ENCODE measurements around the gene TLR8. TPM values are rescaled to one million over a fixed set of nuclear protein-coding genes. Genes with fewer than 3 reads are reported as not detected.

Gene TLR8
- polyA plus RNA-seq (2012; ENCODE audit: insufficient read length, low read depth) = not detected

DNA sequence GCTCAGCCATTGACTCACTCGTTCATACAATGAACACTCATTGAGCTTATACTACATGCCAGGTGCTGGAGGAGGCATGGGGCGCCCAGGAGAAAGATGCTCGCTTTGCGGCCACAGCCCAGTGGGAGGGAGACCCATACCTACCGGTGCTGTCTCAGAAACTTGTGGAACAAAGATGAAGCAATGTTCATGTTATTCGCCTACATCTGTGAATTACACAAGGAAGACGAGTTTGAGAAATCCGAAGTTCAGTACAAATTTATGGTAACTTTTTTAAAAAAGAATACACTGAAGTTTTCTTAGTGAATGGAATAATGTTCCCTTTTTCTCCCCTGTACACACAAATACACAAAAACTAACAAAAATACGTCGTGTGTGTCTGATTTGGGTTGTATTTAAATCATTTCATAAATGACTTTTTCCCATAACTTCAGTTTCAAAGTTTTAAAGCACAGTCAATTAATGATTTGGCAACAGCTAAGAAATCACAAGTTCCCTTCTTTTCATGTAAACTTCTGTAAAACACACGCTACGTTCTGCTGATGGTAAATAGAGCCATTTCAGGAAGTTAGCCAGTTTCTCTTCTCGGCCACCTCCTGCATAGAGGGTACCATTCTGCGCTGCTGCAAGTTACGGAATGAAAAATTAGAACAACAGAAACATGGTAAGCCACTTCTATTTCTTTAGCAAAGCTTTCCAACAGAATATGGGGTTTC is at the start of gene TLR8:
TSS of gene TLR8 (plus strand) at position 575 of the 716 bp plus-strand sequence. CDS start at position 662, 87 bp downstream.
- TF ChIP-seq SIN3A (IDR thresholded peaks at IDR 0.05; ENCODE audit: borderline replicate concordance, insufficient read depth, low read length) (no peak), TAF1 (IDR thresholded peaks at IDR 0.05; ENCODE audit: borderline replicate concordance, insufficient read depth, low read length) (no peak), FOXP2 (optimal IDR thresholded peaks at IDR 0.05; ENCODE audit: borderline replicate concordance, extremely low read depth, extremely low read length, insufficient read depth) (no peak), POLR2AphosphoS5 (IDR thresholded peaks at IDR 0.05; ENCODE audit: low read depth, low read length) (no peak)
- TF ChIP-seq, protein P1, sequence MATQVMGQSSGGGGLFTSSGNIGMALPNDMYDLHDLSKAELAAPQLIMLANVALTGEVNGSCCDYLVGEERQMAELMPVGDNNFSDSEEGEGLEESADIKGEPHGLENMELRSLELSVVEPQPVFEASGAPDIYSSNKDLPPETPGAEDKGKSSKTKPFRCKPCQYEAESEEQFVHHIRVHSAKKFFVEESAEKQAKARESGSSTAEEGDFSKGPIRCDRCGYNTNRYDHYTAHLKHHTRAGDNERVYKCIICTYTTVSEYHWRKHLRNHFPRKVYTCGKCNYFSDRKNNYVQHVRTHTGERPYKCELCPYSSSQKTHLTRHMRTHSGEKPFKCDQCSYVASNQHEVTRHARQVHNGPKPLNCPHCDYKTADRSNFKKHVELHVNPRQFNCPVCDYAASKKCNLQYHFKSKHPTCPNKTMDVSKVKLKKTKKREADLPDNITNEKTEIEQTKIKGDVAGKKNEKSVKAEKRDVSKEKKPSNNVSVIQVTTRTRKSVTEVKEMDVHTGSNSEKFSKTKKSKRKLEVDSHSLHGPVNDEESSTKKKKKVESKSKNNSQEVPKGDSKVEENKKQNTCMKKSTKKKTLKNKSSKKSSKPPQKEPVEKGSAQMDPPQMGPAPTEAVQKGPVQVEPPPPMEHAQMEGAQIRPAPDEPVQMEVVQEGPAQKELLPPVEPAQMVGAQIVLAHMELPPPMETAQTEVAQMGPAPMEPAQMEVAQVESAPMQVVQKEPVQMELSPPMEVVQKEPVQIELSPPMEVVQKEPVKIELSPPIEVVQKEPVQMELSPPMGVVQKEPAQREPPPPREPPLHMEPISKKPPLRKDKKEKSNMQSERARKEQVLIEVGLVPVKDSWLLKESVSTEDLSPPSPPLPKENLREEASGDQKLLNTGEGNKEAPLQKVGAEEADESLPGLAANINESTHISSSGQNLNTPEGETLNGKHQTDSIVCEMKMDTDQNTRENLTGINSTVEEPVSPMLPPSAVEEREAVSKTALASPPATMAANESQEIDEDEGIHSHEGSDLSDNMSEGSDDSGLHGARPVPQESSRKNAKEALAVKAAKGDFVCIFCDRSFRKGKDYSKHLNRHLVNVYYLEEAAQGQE (IDR thresholded peaks at IDR 0.05; ENCODE audit: insufficient read depth in 1 of 2, low read depth in 2 of 2, low read length in 2 of 2) = no peak

DNA sequence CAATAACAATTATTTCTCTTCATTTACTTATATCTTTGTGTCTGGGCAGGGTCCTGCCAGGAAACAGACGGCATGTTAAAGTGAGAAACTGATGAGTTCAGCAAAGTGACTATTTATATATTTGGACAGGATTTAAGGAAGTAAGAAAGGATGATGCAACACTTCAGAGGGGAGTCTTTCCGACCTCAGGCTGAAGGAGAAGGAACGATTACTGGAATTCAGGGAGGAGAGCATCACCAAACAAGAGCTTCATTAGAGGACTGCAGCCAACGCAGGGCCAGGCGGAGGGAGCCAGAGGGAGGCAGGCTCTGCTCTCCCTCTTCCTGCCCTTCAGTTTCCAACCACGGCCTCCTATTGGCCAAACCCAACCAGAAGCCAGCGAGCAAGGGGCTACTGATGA is 41.1 kb upstream of the TLR8 start:
- no peak for TF ChIP-seq SIN3A (IDR thresholded peaks at IDR 0.05; ENCODE audit: borderline replicate concordance, insufficient read depth, low read length)
- TF ChIP-seq FOXP2 (optimal IDR thresholded peaks at IDR 0.05; ENCODE audit: borderline replicate concordance, extremely low read depth, extremely low read length, insufficient read depth) = no peak
- no peak for TF ChIP-seq TAF1 (IDR thresholded peaks at IDR 0.05; ENCODE audit: borderline replicate concordance, insufficient read depth, low read length)
- no peak for TF ChIP-seq POLR2AphosphoS5 (IDR thresholded peaks at IDR 0.05; ENCODE audit: low read depth, low read length)
- TF ChIP-seq, protein P1 (IDR thresholded peaks at IDR 0.05; ENCODE audit: insufficient read depth in 1 of 2, low read depth in 2 of 2, low read length in 2 of 2) = no peak

DNA sequence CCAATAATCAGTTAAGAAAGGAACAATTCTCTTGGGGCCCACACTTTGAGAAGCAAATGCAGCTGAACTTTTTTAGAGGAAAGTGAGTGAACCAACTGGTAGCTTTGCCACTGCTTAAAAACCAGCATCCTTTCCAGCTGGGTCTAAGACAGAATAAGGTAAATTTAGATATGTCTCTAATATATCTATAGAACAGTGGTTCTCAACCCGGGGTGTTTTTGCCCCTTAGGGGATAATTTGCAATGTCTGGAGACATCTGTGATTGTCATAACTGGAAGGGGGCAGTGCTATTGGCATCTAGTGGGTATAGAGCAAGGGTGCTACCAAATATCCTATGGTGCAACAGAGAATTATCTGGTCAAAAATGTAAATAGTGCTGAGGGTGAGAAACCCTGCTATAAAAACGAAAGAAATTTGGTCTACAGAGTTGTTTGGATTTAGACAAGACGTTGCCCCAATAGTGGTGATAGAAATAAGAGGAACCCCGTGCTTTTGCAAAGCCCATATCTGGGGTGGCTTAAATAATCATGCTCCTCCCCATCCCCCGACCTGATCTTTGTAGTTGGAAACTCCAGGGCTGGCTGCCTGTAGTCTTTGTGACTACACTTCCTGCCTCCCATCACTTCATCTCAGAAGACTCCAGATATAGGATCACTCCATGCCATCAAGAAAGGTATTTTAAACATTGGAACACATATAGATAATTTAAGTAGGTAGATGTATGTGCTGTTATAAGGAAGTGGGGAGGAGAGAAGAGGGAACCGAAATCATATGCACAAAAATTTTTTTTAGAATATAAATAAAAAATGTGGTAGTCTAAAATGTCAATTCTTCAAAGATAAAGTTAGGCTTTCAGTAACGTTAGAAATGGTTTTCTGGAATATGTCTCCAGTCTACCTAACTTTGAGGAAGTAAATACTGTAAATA is 39.7 kb upstream of the TLR8 start, which contains the start of gene TLR7:
TSS of gene TLR7 (plus strand) at position 622 of the 927 bp plus-strand sequence. CDS start 507 bp downstream, outside the sequence.
- TF ChIP-seq, protein P1 (IDR thresholded peaks at IDR 0.05; ENCODE audit: insufficient read depth in 1 of 2, low read depth in 2 of 2, low read length in 2 of 2) = no peak
- TF ChIP-seq POLR2AphosphoS5 (IDR thresholded peaks at IDR 0.05; ENCODE audit: low read depth, low read length) (no peak), SIN3A (IDR thresholded peaks at IDR 0.05; ENCODE audit: borderline replicate concordance, insufficient read depth, low read length) (no peak), TAF1 (IDR thresholded peaks at IDR 0.05; ENCODE audit: borderline replicate concordance, insufficient read depth, low read length) (no peak)

DNA sequence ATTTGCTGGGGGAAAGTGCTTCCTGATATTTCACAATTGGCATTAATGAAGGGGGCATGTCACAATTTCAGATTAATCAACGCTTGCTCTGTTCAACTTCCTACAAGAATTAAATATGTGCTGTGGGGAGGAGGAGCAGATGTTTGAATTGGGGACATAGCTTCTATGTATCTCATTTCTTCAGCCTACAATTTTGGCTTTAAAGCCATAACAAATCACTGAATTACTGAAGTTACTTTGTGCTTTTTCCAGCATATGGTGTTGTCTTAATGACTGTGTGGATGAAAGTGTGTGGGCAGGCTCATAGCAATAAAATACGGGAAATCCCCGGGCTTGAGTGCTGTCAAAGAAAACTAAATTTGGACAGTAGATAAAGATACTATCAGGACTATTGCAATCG is 38.7 kb upstream of the TLR8 start:
- TF ChIP-seq TAF1 (IDR thresholded peaks at IDR 0.05; ENCODE audit: borderline replicate concordance, insufficient read depth, low read length) (no peak), POLR2AphosphoS5 (IDR thresholded peaks at IDR 0.05; ENCODE audit: low read depth, low read length) (no peak), SIN3A (IDR thresholded peaks at IDR 0.05; ENCODE audit: borderline replicate concordance, insufficient read depth, low read length) (no peak), FOXP2 (optimal IDR thresholded peaks at IDR 0.05; ENCODE audit: borderline replicate concordance, extremely low read depth, extremely low read length, insufficient read depth) (no peak)
- TF ChIP-seq, protein P1 (IDR thresholded peaks at IDR 0.05; ENCODE audit: insufficient read depth in 1 of 2, low read depth in 2 of 2, low read length in 2 of 2) = no peak
